Right lobe of liver (tissue), 4 donors: ENCODE results near the gene LRRC1.

Experiments
- POLR2A ChIP-seq: fragments of 450-650 bp; IDR thresholded peaks from one replicate; pipeline ENCODE4 v1.6.1; 2017; ENCODE audit warnings: antibody characterized with exemption, mild to moderate bottlenecking
- TF ChIP-seq, protein P1 (sequence below), 4 donors: fragments of 200-600 bp in 3 of 4; fragments of 450-650 bp in 1 of 4; IDR thresholded peaks; one replicate each; pipeline versions ENCODE4 v1.5.1 to v1.8.0; 2016 to 2022; ENCODE audit warnings: antibody characterized with exemption in 4 of 4, mild to moderate bottlenecking in 2 of 4
- donor health status: DM: no; HTN: no; CAD: no.
- donor health status: DM: no; HTN: no; CAD: no.
- donor health status: DM: no; HTN: yes; CAD: no.

DNA sequence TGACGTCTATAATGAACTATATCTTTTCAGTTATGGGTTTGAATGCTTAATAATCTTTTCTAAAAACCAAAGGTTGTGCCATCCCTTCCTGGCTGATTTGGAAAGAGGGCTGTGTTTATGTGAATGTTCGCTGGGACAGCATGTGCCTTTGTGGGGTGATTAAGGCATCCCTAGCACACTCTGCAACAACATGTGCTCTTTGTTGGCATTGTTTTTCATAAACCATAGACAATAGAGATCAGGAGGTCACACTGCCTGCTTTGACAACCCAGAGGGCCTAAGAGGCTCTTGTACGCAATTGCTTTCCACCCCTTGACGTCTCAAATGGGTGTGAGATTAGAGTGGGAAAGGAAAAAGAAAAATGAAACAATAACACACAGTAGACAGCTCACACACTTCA is 116.0 kb downstream of the LRRC1 start:
- TF ChIP-seq, protein P1, sequence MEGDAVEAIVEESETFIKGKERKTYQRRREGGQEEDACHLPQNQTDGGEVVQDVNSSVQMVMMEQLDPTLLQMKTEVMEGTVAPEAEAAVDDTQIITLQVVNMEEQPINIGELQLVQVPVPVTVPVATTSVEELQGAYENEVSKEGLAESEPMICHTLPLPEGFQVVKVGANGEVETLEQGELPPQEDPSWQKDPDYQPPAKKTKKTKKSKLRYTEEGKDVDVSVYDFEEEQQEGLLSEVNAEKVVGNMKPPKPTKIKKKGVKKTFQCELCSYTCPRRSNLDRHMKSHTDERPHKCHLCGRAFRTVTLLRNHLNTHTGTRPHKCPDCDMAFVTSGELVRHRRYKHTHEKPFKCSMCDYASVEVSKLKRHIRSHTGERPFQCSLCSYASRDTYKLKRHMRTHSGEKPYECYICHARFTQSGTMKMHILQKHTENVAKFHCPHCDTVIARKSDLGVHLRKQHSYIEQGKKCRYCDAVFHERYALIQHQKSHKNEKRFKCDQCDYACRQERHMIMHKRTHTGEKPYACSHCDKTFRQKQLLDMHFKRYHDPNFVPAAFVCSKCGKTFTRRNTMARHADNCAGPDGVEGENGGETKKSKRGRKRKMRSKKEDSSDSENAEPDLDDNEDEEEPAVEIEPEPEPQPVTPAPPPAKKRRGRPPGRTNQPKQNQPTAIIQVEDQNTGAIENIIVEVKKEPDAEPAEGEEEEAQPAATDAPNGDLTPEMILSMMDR (IDR thresholded peaks at IDR 0.05): no peak
- TF ChIP-seq POLR2A: no peak
